Hepatic stellate cell (primary cell): ENCODE results near the gene MCRIP2.

ENCODE experiments used
- DNase-seq: peaks from one replicate; pipeline ENCODE4 v3.0.0; 2011; ENCODE audit warnings: low spot score

Gene MCRIP2

DNA sequence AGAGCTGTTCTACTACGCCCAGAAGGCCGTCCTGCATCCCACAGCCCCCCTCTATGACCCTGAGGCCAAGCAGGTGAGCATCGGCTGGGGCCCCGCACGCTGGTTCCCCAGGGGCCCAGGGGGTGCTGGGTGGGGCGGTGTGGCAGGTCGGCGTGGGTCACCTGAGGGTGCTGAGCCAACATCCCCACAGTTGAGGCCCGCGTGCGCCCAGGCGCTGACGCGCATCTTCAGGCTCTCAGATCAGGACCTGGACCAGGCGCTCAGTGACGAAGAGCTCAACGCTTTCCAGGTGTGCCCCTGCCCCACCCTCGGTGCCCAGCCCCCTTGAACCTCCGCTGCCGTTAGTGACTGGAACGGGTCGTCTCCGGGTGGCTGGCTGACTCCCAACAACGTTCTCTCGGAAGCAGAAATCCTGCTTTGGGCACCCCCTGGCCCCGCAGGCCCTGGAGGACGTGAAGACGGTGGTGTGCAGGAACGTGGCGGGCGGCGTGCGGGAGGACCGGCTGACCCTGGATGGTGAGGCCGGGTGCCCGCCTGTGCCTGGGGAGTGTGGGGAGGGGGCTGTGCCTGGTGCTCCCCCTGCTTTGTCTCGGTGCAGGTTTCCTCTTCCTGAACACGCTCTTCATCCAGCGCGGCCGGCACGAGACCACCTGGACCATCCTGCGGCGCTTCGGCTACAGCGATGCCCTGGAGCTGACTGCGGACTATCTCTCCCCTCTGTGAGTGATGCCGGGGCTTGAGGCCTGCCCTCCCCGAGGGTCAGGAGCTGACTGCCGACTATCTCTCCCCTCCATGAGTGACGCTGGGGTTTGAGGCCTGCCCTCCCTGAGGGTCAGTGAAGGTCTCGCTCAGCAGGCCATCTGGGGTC, 29.1 kb downstream of the MCRIP2 start:
- no peak for DNase-seq

DNA sequence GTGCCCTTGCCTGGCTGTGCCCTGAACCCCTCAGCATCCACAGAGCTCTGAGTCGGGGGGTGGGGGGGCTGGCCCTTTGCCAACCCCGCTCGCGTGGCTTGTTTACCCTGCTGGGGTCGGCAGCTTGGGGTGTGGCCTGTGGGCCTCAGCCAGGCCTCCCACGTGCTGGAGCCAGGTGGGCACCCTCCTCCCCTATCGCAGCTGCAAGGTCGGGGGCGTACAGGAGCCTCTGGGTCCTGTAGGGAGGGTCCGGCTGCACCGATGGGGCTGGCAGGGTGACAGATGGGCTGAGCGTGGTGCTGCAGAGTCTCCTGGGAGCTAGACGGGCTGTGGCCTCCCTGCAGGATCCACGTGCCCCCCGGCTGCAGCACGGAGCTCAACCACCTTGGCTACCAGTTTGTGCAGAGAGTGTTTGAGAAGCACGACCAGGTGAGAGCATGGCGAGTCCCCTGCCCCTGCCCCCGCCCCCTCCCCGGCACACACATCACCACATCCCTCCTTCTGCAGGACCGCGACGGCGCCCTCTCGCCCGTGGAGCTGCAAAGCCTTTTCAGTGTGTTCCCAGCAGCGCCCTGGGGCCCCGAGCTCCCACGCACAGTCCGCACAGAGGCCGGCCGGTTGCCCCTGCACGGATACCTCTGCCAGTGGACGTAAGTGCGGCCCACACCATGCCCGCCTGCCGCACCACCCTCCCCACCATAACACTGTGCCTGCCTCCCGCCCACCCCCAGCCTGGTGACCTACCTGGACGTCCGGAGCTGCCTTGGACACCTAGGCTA, 29.9 kb downstream of the MCRIP2 start:
- no peak for DNase-seq

DNA sequence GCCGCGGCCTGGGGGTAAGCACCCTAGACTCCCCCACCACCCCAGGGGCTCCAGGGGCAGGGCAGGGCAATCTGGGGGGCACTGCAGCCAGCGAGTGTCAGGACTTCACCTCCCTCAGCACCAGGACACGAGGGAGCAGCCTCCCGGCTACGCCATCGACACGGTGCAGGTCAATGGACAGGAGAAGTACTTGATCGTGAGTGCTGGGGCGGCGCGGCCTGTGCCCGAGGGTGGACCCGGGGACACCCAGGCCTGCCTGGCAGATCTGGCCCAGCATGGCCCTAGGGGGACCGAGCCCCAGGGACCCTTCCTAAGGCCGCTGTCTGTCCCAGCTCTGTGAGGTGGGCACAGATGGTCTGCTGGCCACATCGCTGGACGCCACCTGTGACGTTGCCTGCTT, 30.7 kb downstream of the MCRIP2 start:
- DNase-seq = no peak

DNA sequence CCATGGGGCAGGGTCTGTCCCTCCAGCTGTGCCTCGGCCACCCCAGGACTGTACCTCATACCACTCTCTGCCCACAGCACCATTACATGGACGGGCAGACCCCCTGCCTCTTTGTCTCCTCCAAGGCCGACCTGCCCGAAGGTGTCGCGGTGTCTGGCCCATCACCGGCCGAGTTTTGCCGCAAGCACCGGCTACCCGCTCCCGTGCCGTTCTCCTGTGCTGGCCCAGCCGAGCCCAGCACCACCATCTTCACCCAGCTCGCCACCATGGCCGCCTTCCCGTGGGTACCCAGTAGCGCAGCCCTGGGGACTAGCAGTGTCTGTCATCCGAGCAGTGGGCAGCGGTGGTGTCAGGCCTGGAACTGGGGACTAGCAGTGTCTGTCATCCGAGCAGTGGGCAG, 31.2 kb downstream of the MCRIP2 start:
- no peak for DNase-seq

DNA sequence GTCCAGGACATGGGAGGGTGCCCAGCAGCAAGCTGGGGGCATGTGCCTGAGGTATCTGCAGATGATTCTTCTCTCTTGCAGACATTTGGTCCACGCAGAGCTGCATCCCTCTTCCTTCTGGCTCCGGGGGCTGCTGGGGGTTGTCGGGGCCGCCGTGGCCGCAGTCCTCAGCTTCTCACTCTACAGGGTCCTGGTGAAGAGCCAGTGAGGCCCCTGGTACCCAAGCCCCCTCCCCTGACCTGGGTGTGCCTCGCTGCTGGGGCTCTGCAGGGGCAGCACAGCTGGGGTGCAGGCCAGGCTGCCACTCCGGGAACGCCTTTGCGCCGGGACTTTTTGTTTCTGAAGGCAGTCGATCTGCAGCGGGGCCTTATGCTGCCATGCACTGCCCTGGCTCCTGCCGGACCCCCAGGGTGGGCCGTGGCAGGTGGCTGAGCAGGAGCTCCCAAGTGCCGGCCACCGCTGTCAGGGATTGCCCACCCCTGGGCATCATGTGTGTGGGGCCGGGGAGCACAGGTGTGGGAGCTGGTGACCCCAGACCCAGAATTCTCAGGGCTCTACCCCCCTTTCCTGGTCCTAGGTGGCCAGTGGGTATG, 31.9 kb downstream of the MCRIP2 start:
- DNase-seq = no peak

DNA sequence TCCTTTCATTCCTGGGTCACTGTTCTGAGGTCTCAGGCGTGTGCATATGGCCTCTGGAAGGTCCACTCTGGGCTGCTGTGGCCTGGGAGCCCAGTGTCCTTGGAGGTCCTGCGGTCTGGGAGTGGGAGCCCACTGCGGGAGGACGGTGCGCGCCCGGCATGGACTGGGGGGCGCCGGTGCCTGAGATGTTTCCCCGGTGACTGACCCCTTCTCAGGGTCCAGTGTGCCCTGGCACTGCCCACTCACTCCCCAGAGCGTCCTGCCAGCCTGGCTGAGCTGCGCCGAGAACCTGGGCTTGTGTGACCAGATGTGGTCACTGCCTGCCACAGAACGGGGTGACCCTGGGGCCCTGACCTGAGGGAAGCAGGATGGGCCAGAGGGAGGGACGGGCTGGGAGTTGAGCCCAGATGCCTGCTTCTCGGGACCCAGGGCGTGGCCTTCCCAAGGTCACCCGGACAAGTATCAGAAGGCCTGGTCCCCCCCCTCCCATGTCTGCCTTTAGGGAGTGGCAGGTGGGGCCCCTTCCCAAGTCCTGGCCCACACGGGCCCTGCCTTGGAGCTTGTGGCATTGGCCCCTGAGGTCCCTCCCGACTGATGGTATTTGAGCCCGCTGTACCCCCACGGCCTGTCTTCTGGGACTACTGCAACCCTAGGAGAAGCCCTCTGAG, 32.7 kb downstream of the MCRIP2 start:
- DNase-seq = no peak

DNA sequence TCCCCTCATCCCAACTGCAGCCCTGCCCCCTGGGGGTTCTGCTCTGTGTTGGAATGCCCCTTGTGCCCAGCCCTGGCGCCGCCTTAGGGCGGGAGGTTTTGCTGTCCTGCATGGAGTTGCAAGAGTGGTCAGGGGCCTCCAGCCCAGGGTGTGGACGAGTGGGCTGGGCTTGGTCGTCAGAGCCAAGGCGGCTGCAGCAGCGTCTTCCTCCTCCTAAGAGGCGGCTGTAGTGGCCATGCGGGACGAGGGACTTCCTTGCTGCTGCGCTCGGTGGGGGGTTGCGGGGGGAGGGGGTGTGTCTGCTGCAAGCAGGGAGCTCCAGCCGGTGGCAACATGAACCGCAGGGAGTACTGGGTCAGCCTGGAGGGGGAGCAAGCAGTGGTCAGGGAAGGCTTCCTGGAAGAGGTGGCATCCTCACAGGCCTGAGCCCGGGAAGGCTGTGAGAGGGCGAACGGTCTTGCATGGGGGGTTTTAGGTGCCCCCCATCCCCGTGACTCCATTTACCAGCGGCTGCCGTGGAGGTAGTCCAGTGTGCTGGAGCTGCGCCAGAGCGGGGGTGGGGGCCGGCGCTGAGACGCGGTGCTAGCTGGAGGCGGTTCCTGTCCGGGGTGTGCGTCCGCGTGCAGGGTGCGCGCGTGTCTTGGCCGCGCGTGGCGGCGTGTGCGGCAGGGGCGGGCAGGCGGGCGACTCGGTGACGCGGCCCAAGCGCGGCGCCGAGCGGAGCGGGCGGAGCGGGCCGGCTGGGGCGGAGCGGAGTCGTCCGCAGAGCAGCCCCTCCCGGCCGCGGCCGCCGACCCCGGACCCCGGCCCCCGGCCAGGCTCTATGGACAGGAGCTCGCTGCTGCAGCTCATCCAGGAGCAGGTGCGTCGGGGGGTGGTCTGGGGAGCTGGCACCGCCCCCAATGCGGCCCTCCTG, 33.6 kb downstream of the MCRIP2 start, which contains the start of gene RHBDL1:
Gene RHBDL1, plus strand, starts transcription at position 704 of the 916 bp plus-strand sequence. Its CDS starts 120 bp downstream, at position 824.
- DNase-seq = no peak

DNA sequence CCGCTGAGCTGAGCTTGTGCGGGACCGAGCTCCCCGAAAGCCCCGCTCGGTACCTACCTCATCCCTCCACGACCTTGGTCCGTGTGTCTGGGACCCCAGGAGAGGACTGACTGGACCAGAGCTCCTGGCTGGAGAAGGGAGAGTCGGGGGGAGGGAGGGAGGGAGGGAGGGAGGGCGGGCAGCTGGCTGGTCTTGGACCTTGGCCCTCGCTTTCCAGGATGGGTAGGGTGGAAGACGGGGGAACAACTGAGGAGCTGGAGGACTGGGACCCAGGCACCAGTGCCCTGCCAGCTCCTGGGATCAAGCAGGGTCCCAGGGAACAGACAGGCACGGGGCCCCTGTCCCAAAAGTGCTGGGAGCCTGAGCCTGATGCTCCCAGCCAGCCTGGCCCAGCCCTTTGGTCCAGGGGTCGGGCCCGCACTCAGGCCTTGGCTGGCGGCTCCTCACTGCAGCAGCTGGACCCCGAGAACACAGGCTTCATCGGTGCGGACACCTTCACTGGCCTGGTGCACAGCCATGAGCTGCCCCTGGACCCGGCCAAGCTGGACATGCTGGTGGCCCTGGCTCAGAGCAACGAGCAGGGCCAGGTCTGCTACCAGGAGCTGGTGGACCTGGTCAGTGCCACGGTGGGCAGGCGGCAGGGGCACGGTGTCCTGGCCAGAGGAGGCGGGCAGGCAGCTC, 34.4 kb downstream of the MCRIP2 start:
- no peak for DNase-seq

DNA sequence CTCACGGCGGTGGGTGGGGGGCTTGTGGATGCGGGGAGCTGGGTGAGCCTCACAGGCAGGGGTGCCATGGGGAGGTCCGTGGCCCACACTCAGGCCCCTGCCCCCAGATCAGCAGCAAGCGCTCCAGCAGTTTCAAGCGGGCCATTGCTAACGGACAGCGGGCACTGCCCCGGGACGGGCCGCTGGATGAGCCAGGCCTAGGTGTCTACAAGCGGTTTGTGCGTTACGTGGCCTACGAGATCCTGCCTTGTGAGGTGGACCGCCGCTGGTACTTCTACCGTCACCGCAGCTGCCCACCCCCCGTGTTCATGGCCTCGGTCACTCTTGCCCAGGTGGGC, 34.9 kb downstream of the MCRIP2 start:
- DNase-seq = no peak

DNA sequence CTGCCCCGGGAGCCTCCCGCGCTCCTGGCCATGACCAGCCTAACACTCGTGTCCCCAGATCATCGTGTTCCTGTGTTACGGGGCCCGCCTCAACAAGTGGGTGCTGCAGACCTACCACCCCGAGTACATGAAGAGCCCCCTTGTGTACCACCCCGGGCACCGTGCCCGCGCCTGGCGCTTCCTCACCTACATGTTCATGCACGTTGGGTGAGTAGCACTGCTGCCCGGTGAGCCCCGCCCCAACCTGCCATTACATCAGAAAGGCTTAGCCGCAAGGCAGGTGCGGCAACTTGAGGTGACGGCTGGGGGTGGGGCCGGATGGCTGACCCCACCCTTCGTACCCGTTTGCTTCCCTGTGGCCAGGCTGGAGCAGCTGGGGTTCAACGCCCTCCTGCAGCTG, 35.3 kb downstream of the MCRIP2 start:
- DNase-seq = no peak

DNA sequence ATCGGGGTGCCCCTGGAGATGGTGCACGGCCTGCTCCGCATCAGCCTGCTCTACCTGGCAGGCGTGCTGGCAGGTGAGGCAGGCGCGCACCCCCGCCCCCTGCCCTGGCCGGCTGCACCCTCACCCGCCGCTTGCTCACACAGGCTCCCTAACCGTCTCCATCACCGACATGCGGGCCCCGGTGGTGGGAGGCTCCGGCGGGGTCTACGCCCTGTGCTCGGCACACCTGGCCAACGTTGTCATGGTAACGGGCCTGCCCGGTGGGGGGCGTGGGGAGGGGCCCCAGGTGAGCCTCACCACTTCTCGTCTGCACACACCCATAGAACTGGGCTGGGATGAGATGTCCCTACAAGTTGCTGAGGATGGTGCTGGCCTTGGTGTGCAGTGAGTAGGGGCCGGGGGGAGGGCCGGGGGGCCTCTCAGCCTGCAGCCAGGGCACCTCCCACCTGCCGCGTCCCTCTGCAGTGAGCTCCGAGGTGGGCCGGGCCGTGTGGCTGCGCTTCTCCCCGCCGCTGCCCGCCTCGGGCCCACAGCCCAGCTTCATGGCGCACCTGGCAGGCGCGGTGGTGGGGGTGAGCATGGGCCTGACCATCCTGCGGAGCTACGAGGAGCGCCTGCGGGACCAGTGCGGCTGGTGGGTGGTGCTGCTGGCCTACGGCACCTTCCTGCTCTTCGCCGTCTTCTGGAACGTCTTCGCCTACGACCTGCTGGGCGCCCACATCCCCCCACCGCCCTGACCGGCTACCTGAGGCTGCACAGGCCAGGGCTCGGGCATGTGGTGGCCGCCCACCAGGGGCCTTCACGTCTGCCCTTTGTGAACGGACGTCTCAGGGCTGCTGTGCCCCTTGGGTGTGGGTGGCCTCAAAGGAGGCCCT, 35.9 kb downstream of the MCRIP2 start:
- DNase-seq = no peak

DNA sequence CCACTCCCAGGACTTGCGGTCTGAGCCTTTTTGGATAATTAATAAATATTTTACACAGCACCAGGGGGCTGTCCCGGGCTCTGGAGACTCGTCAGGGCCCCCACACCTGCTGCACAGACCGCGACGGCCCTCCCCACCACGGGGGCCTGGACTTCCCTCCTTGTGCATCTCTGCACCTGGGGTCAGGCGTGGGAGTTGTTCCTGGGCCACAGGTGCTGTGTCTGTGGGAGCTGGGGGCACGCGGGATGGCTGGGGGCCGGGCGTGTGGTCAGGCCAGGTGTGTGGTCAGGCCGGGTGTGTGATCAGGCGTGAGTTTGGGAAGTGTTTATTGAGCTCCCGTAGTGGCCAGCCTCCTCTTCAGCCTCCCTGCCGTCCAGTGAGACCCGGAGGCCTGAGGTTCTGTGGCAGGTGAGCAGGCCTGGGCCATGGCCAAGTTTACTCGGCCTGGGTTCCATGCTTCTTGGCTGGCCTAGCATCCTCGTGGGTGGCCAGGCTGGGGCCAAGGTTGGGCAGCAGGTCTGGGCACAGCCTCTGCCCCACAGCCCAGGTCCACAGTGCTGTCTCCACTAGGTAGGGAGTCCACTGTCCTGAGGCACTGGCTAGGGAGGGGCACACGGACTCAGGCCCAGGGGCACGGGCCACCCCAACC, 36.7 kb downstream of the MCRIP2 start:
- DNase-seq = no peak

DNA sequence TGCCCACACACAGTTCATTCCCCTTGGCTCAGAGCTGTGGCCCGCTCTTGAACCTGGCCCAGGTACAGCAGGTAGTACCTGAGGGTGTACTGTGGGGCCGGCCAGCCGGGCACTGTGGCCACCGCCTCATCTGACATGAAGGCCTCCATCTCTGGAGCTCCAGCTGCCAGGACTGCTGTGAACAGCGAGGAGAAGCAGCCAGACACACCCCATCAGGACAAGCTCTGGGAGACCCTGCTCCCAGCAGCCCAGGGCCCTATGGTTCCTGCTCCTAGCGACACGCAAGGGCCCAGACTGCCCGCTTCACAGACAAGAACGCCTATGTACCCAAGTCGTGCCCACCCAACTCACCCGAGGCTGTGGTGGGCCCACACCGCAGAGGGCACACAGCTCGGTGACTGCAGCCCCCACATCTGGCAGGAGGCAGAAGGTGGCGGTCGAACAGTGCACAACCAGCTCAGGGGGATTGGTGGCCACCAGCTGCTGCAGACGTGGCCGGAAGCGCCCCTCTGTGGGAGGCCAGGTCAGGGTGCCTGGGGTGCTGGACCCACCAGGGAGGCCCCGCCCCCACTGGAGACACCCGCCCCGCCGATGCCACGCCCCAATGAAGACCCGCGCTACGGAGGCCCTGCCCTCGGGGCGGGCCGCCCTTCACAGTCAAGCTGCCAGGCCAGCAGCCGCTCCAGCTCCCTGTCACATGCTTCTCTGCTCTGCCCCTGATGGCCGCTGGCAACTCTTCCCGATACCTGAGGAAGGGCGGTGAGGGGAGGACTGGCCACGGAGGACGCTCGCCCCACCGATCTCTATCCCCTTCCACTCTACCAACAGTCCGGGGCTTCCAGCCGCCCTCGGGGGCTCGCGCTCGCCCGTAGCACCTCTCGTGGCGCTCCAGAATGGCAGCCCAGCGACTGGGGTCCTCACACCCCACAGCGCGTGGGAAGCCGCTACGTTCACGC, 37.5 kb downstream of the MCRIP2 start:
- no peak for DNase-seq

DNA sequence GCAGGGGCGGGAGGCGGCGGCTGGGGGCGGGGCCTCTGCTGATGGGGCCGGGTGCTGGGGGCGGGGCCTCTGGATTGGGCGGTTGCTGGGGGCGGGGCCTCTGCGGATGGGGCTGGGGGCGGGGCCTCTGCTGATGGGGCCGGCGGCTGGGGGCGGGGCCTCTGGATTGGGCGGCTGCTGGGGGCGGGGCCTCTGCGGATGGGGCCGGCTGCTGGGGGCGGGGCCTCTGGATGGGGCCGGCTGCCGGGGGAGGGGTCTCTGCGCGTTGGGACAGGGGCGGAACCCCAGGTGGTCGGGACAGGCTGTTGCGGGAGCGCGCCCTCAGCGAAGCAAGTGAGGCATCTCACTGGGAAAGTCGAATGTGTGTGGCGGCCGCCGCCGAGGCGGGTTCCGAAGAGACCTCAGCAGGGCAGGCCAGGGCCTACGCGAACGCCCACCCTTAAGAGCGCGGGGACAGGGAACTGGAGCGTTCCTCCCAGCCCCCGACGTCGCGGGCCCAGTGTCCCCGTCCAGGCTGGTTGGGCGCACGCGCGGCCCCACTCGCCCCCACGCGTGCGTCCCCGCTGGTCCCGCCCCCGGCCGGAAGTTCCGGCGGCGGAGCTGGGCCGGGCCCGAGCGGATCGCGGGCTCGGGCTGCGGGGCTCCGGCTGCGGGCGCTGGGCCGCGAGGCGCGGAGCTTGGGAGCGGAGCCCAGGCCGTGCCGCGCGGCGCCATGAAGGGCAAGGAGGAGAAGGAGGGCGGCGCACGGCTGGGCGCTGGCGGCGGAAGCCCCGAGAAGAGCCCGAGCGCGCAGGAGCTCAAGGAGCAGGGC, 38.4 kb downstream of the MCRIP2 start, which contains the start of gene STUB1:
Gene STUB1, plus strand, starts transcription at position 597 of the 811 bp plus-strand sequence. Its CDS starts 116 bp downstream, at position 713.
- DNase-seq = peak; percentile 91

DNA sequence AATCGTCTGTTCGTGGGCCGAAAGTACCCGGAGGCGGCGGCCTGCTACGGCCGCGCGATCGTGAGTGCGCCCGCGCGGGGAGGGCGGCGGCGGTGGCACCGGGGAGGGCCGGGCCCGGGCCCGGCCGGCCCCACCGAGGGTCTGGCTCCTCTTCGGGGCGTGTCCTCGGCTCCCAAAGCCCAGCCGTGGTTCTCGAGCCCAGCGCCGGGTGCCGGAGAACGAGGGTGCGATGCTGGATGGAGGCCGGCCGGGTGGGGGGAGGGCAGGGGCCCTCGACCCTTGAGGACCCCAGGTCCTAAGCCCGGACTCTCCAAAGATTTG, 39.0 kb downstream of the MCRIP2 start:
- DNase-seq = no peak

DNA sequence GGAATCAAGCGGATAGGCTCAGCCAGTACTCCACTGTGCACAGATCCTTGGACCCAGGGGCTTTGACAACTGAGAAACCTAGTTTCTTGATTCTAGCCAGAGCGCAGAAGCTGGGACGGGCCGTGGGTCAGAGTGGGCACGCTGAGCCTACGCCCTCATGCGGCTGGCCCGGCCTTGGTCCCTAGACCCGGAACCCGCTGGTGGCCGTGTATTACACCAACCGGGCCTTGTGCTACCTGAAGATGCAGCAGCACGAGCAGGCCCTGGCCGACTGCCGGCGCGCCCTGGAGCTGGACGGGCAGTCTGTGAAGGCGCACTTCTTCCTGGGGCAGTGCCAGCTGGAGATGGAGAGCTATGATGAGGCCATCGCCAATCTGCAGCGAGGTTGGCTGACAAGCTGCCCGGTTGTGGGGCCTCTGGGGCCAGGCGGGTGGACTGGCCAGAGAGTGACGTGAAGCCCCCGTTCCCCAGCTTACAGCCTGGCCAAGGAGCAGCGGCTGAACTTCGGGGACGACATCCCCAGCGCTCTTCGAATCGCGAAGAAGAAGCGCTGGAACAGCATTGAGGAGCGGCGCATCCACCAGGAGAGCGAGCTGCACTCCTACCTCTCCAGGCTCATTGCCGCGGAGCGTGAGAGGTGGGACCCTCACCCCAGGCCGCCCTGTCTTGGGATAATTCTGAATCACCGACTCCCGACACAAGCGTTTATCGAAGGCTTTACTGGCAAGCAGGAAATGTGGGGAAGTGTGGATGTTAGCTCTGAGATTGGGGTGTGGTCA, 39.5 kb downstream of the MCRIP2 start:
- peak; percentile 40 for DNase-seq
